ENCODE data around the gene G0S2. TPM values are rescaled to one million over a fixed set of nuclear protein-coding genes. Genes with fewer than 3 reads are reported as not detected.

The G0S2 gene
- total and polyA plus RNA-seq, 9 of the 15 experiments (the other 6 are each of a cell fraction or from before 2014, with no cell fraction given) = 0.18 to 65.6 (median 11.4) TPM

DNA sequence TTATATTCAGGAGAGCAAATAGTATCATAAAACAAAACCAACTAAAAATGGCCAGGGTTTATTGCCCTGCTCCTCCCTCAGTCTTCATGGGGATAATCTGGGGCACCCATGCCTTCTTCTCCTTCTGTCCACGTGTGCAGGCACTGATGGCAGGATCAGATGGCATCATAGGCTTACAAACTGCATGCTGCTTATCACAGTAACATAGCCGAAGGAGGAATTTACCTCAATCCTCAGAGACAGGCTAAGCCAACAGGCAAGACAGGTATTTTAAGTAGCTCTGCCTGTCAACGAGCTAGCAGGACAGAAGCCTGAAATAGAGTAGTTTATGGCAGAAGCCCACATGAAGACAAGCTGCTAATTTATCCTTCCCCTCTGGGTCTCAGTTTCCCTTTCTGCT, 32.4 kb upstream of the G0S2 start:
- Histone ChIP-seq H3K27ac (ENCODE audit: extremely low read depth, low read depth, low read length) (no peak overlapping the region), H3K27me3 (ENCODE audit: control insufficient read depth in 2 of 2, insufficient read depth in 2 of 2, low read length in 2 of 2) (no peaks in the 10 kb centered on the region), H3K9me1 (ENCODE audit: control insufficient read depth, insufficient read depth, low read length) (no peaks in the 10 kb centered on the region), H3K4me1 (replicated peaks in 1 of 2; ENCODE audit: control insufficient read depth in 2 of 2, insufficient read depth in 2 of 2, low read length in 2 of 2) (peaks cover 36 to 59% of the 10 kb centered on the region in 2 experiments), H3K36me3 (ENCODE audit: control insufficient read depth, insufficient read depth, low read length) (no peaks in the 10 kb centered on the region), H2AFZ (ENCODE audit: low read depth, low read length) (peak overlapping the region; percentile 77; the same call in 1 of the 2 replicates), H3K9me3 (replicated peaks; ENCODE audit: control insufficient read depth, insufficient read depth, low read depth, low read length) (no peaks in the 10 kb centered on the region), H3K4me2 (ENCODE audit: insufficient read depth, low read length) (no peak overlapping the region), H3K9ac (ENCODE audit: insufficient read depth in 1 of 2, low read depth in 2 of 2, low read length in 2 of 2) (no peak overlapping the region), H4K20me1 (replicated peaks; ENCODE audit: control insufficient read depth, insufficient read depth, low read length) (no peaks in the 10 kb centered on the region), H3K4me3 (no peak overlapping the region), H3K79me2 (ENCODE audit: control insufficient read depth, insufficient read depth, low read length) (no peaks in the 10 kb centered on the region)
- no peak for DNase-seq (ENCODE audit: extremely low read depth in 1 of 4, low spot score in 3 of 4)
- ChIA-PET CTCF (ENCODE audit: low intra/inter-chr PET ratio) (interaction anchor here (1.2 to 1.7 kb wide), 2 partner anchors 50 to 105 kb away, joined by 3 to 29 read pairs; no protein-coding TSS in a partner anchor), POLR2A (interaction anchor here (0.9 to 2.7 kb wide), 2 partner anchors 9 to 16 kb away, joined by 4 to 15 read pairs; partner anchors contain the start of gene LAMB3)
- BruUV-seq (replicated peaks) = no TSS peak
- intact Hi-C loops (cut with micrococcal nuclease) = loop anchor here (1.0 kb wide), 1 partner anchor 50 kb away; no protein-coding TSS in a partner anchor
- FAIRE-seq = no peak
- no peak for ATAC-seq
- in situ Hi-C loops (cut with MboI) = no loop called here
- WGBS (ENCODE audit: insufficient coverage, low coverage, missing lambda C conversion rate) = 38% methylated on average over 3 of the region's 3 CpGs
- TF ChIP-seq HMG20A (CRISPR knock-in tag; conservative IDR thresholded peaks at IDR 0.05) (no peak), IFI16 (CRISPR knock-in tag; IDR thresholded peaks at IDR 0.05) (no peak), ZNF232 (CRISPR knock-in tag; IDR thresholded peaks at IDR 0.05) (no peak), MIER1 (IDR thresholded peaks at IDR 0.05; ENCODE audit: low read depth) (no peak), SMAD1 (IDR thresholded peaks at IDR 0.05; ENCODE audit: low read depth, low read length, partially characterized antibody) (no peak), GATAD2A (IDR thresholded peaks at IDR 0.05) (no peak), PHF8 (IDR thresholded peaks at IDR 0.05; ENCODE audit: borderline replicate concordance, low read length) (no peak), TCF3 (CRISPR knock-in tag; IDR thresholded peaks at IDR 0.05) (no peak), ZNF408 (CRISPR knock-in tag; IDR thresholded peaks at IDR 0.05; ENCODE audit: low read depth) (no peak), FOXK1 (CRISPR knock-in tag; IDR thresholded peaks at IDR 0.05; ENCODE audit: borderline replicate concordance) (no peak), CBFA2T2 (conservative IDR thresholded peaks at IDR 0.05) (no peak)
- TF ChIP-seq, protein P1, sequence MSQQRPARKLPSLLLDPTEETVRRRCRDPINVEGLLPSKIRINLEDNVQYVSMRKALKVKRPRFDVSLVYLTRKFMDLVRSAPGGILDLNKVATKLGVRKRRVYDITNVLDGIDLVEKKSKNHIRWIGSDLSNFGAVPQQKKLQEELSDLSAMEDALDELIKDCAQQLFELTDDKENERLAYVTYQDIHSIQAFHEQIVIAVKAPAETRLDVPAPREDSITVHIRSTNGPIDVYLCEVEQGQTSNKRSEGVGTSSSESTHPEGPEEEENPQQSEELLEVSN (IDR thresholded peaks at IDR 0.05; ENCODE audit: borderline replicate concordance in 1 of 2, extremely low read depth in 1 of 2, insufficient read depth in 1 of 2, insufficient read length in 1 of 2, low read depth in 1 of 2, low read length in 1 of 2, poor library complexity in 1 of 2, severe bottlenecking in 1 of 2) = no peak
- TF ChIP-seq, protein P2, sequence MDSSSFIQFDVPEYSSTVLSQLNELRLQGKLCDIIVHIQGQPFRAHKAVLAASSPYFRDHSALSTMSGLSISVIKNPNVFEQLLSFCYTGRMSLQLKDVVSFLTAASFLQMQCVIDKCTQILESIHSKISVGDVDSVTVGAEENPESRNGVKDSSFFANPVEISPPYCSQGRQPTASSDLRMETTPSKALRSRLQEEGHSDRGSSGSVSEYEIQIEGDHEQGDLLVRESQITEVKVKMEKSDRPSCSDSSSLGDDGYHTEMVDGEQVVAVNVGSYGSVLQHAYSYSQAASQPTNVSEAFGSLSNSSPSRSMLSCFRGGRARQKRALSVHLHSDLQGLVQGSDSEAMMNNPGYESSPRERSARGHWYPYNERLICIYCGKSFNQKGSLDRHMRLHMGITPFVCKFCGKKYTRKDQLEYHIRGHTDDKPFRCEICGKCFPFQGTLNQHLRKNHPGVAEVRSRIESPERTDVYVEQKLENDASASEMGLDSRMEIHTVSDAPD (CRISPR knock-in tag; IDR thresholded peaks at IDR 0.05) = no peak
- TF ChIP-seq, protein P3, sequence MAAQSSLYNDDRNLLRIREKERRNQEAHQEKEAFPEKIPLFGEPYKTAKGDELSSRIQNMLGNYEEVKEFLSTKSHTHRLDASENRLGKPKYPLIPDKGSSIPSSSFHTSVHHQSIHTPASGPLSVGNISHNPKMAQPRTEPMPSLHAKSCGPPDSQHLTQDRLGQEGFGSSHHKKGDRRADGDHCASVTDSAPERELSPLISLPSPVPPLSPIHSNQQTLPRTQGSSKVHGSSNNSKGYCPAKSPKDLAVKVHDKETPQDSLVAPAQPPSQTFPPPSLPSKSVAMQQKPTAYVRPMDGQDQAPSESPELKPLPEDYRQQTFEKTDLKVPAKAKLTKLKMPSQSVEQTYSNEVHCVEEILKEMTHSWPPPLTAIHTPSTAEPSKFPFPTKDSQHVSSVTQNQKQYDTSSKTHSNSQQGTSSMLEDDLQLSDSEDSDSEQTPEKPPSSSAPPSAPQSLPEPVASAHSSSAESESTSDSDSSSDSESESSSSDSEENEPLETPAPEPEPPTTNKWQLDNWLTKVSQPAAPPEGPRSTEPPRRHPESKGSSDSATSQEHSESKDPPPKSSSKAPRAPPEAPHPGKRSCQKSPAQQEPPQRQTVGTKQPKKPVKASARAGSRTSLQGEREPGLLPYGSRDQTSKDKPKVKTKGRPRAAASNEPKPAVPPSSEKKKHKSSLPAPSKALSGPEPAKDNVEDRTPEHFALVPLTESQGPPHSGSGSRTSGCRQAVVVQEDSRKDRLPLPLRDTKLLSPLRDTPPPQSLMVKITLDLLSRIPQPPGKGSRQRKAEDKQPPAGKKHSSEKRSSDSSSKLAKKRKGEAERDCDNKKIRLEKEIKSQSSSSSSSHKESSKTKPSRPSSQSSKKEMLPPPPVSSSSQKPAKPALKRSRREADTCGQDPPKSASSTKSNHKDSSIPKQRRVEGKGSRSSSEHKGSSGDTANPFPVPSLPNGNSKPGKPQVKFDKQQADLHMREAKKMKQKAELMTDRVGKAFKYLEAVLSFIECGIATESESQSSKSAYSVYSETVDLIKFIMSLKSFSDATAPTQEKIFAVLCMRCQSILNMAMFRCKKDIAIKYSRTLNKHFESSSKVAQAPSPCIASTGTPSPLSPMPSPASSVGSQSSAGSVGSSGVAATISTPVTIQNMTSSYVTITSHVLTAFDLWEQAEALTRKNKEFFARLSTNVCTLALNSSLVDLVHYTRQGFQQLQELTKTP (IDR thresholded peaks at IDR 0.05; ENCODE audit: low read depth in 1 of 2, partially characterized antibody in 2 of 2) = no peak
- TF ChIP-seq, protein P4, sequence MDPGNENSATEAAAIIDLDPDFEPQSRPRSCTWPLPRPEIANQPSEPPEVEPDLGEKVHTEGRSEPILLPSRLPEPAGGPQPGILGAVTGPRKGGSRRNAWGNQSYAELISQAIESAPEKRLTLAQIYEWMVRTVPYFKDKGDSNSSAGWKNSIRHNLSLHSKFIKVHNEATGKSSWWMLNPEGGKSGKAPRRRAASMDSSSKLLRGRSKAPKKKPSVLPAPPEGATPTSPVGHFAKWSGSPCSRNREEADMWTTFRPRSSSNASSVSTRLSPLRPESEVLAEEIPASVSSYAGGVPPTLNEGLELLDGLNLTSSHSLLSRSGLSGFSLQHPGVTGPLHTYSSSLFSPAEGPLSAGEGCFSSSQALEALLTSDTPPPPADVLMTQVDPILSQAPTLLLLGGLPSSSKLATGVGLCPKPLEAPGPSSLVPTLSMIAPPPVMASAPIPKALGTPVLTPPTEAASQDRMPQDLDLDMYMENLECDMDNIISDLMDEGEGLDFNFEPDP (CRISPR knock-in tag; IDR thresholded peaks at IDR 0.05) = no peak

All from K562 (cell line).